Uterus (tissue), 2 donors: ENCODE results near the gene TPPP.

Experiments used
- POLR2A ChIP-seq, 2 donors: fragments of 450-650 bp; IDR thresholded peaks; one replicate each; pipeline ENCODE4 v1.6.1; 2016; ENCODE audit warnings: antibody characterized with exemption in 2 of 2, mild to moderate bottlenecking in 1 of 2, moderate library complexity in 1 of 2
- TF ChIP-seq, protein P1 (sequence below), 4 experiments: fragments of 200-600 bp in 2 of 4; fragments of 450-650 bp in 2 of 4; sonication (generic) in 2 of 4; IDR thresholded peaks; one replicate each; pipeline ENCODE4 v1.5.1; 2016 to 2019; ENCODE audit warnings: antibody characterized with exemption in 4 of 4, mild to moderate bottlenecking in 2 of 4, moderate library complexity in 1 of 4

DNA sequence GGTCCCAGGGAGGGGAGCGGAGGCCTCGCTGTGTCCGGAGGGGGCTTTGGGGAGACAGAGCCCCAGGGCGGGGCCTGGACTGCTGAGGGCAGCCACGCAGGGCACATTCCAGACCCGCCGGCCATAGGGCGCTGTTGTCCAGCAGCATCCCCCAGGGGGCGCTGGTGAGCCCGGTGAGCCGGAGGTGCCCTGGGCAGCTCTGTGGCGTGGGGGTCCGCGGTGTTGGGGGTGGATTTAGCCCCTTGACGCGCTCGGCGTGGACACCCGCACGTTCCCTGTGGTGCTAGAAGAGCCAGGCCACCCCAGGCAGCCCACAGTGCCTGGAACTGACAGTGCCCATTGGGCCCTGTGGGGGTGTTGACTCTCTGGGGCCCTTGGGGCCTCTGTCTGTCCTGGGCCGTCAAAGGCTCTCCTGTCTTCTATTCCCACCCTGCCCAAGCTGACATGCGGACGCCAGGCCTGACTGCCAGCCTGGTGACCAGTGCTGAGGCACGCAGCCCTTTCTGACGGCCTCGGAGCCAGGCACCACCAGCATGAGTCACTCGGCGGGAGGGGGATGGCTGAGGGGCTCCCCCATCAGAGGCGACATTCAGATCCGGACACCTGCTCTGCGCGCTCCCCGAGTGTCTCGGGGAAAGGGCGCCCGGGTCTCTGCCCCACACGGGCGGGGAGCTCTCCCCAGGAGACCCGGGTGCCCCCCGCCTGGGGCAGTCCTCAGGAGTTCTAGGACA, 23.9 kb downstream of the TPPP start:
- TF ChIP-seq, protein P1, sequence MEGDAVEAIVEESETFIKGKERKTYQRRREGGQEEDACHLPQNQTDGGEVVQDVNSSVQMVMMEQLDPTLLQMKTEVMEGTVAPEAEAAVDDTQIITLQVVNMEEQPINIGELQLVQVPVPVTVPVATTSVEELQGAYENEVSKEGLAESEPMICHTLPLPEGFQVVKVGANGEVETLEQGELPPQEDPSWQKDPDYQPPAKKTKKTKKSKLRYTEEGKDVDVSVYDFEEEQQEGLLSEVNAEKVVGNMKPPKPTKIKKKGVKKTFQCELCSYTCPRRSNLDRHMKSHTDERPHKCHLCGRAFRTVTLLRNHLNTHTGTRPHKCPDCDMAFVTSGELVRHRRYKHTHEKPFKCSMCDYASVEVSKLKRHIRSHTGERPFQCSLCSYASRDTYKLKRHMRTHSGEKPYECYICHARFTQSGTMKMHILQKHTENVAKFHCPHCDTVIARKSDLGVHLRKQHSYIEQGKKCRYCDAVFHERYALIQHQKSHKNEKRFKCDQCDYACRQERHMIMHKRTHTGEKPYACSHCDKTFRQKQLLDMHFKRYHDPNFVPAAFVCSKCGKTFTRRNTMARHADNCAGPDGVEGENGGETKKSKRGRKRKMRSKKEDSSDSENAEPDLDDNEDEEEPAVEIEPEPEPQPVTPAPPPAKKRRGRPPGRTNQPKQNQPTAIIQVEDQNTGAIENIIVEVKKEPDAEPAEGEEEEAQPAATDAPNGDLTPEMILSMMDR (IDR thresholded peaks at IDR 0.05) = peak; percentile 32 to 51 (median 48)
- no peak for TF ChIP-seq POLR2A (IDR thresholded peaks at IDR 0.05)
